WTC11 (cell line): ENCODE measurements around the gene BTBD8. TPM values are rescaled to one million over a fixed set of nuclear protein-coding genes. Genes with fewer than 3 reads are reported as not detected.

Source experiments
- ATAC-seq: fragments of 200-7000 bp; cut with Tn5 transposase; 2 replicates; pipeline ENCODE4 v1.10.0; 2021; ENCODE audit warnings: mild to moderate bottlenecking, moderate library complexity
- CTCF ChIA-PET: fragments of 300-600 bp; sonication (Branson Sonifier 250); formaldehyde crosslinking; loops from one replicate; lab custom pipeline; 2021; ENCODE audit warnings: antibody characterized with exemption; lab: Charles Lee
- POLR2A ChIA-PET: fragments of 350-600 bp; sonication (Branson Sonifier 250); formaldehyde crosslinking; loops from one replicate; lab custom pipeline; 2021; ENCODE audit warnings: antibody characterized with exemption; lab: Charles Lee
- DNase-seq: peaks from one replicate; pipeline ENCODE4 v3.0.0; 2021; ENCODE audit warnings: low spot score
- H3K27ac Mint-ChIP-seq: 2 replicates; pipeline ENCODE4 v1.8.0; 2021; ENCODE audit warnings: mixed read lengths
- H3K27me3 Mint-ChIP-seq: 2 replicates; pipeline ENCODE4 v1.8.0; 2021; ENCODE audit warnings: low read depth, mild to moderate bottlenecking, moderate library complexity, mixed read lengths
- H3K36me3 Mint-ChIP-seq: 2 replicates; pipeline ENCODE4 v1.8.0; 2021; ENCODE audit warnings: mixed read lengths
- H3K4me1 Mint-ChIP-seq: 2 replicates; pipeline ENCODE4 v1.8.0; 2022; ENCODE audit warnings: mixed read lengths
- H3K4me3 Mint-ChIP-seq: 2 replicates; pipeline ENCODE4 v1.8.0; 2021; ENCODE audit warnings: mild to moderate bottlenecking, moderate library complexity, mixed read lengths
- H3K9me3 Mint-ChIP-seq: 2 replicates; pipeline ENCODE4 v1.8.0; 2021; ENCODE audit warnings: mixed read lengths
- ATF3 ChIP-seq: sonication (generic); formaldehyde crosslinking; conservative IDR thresholded peaks from 2 replicates; pipeline ENCODE4 v1.8.1; 2022; ENCODE audit warnings: mild to moderate bottlenecking, missing genetic modification reagents
- CTCF ChIP-seq: fragments of 200-600 bp; IDR thresholded peaks from 2 replicates; pipeline ENCODE4 v1.8.0; 2022; ENCODE audit warnings: antibody characterized with exemption
- FOXP1 ChIP-seq: sonication (generic); formaldehyde crosslinking; IDR thresholded peaks from 2 replicates; pipeline ENCODE4 v1.8.0; 2022; ENCODE audit warnings: missing genetic modification reagents, mild to moderate bottlenecking, moderate library complexity, borderline replicate concordance
- GTF2I ChIP-seq: fragments of 250-450 bp; sonication (Bioruptor Pico); conservative IDR thresholded peaks from 2 replicates; pipeline ENCODE4 v1.4.0; 2021; ENCODE audit warnings: mild to moderate bottlenecking
- IRF1 ChIP-seq: sonication (generic); formaldehyde crosslinking; IDR thresholded peaks from 2 replicates; pipeline ENCODE4 v1.8.0; 2023; ENCODE audit warnings: missing genetic modification reagents
- MLX ChIP-seq: sonication (generic); formaldehyde crosslinking; IDR thresholded peaks from 2 replicates; pipeline ENCODE4 v1.8.1; 2023; ENCODE audit warnings: mild to moderate bottlenecking, missing genetic modification reagents, moderate library complexity
- SOX15 ChIP-seq: fragments of 250-450 bp; sonication (Bioruptor Pico); IDR thresholded peaks from 2 replicates; pipeline ENCODE4 v1.9.0; 2021; ENCODE audit warnings: mild to moderate bottlenecking
- STAT6 ChIP-seq: sonication (generic); formaldehyde crosslinking; conservative IDR thresholded peaks from 2 replicates; pipeline ENCODE4 v1.8.1; 2023; ENCODE audit warnings: mild to moderate bottlenecking, low read depth, missing genetic modification reagents, moderate library complexity
- ZBTB21 ChIP-seq: sonication (generic); formaldehyde crosslinking; IDR thresholded peaks from 2 replicates; pipeline ENCODE4 v1.8.1; 2023; ENCODE audit warnings: mild to moderate bottlenecking, missing genetic modification reagents, borderline replicate concordance
- total RNA-seq: library from RNA; stranded (reverse); gene quantifications from 3 replicates; pipeline ENCODE4 v1.2.3, GENCODE V29; 2021
- TF ChIP-seq, protein P1 (sequence below): sonication (generic); formaldehyde crosslinking; IDR thresholded peaks from 2 replicates; pipeline ENCODE4 v1.8.1; 2022; ENCODE audit warnings: low read depth, missing genetic modification reagents, borderline replicate concordance
- TF ChIP-seq, protein P2 (sequence below): fragments of 250-450 bp; sonication (Bioruptor Pico); conservative IDR thresholded peaks from 2 replicates; pipeline ENCODE4 v1.9.0; 2021; ENCODE audit warnings: mild to moderate bottlenecking

The BTBD8 gene
- total RNA-seq, 1 experiment from 2014 or later: 3.7 TPM

DNA sequence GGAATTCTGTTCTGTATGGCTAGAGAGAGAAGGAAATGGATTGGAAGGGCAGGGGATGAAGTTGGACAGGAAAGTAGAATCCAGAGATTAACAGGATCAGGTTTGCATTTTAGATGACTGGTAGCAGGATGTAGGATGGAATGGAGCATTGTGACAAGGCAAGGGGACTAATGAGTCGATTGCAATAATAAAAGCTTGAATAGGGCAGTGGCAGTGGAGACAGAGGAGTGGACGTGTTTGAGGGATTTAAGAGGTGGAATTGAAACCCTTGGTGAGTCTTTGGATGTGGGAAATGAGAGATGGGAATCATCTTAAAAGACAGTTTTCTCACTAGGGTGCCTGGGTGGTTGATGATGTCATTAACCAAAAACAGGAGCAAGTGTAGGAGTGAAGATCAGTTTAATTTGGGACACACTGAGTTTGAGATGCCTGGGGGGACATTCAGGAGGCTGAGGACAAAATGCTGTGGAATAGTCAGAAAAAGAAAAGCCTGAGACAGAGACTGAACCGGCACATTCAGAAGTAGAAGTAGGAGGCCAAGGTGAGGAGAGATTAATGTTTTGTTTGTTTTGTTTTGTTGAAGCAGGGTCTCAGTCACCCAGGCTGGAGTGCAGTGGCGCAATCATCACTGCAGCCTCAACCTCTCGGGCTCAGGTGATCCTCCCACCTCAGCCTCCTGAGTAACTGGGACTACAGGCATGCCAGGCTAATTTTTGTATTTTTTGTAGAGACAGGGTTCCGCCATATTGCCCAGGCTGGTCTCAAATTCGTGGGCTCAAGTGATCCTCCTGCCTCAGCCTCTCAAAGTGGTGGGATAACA lies 108.5 kb downstream of the BTBD8 start:
- no peak for DNase-seq
- POLR2A ChIA-PET: no interaction called here
- H3K4me3 Mint-ChIP-seq: no peak overlapping the region
- TF ChIP-seq FOXP1 (CRISPR knock-in tag) (no peak), STAT6 (CRISPR knock-in tag) (no peak)
- TF ChIP-seq, protein P1, sequence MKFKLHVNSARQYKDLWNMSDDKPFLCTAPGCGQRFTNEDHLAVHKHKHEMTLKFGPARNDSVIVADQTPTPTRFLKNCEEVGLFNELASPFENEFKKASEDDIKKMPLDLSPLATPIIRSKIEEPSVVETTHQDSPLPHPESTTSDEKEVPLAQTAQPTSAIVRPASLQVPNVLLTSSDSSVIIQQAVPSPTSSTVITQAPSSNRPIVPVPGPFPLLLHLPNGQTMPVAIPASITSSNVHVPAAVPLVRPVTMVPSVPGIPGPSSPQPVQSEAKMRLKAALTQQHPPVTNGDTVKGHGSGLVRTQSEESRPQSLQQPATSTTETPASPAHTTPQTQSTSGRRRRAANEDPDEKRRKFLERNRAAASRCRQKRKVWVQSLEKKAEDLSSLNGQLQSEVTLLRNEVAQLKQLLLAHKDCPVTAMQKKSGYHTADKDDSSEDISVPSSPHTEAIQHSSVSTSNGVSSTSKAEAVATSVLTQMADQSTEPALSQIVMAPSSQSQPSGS (CRISPR knock-in tag): no peak
- TF ChIP-seq, all 79 proteins: peak for 0
- Mint-ChIP-seq H3K9me3 (no peaks in the 10 kb centered on the region), H3K4me1 (peaks cover 35% of the 10 kb centered on the region), H3K27ac (peak overlapping the region; percentile 24; the same call in 1 of the 2 replicates), H3K27me3 (no peaks in the 10 kb centered on the region), H3K36me3 (no peaks in the 10 kb centered on the region)
- no peak for ATAC-seq
- CTCF ChIA-PET: interaction anchor here (1.6 kb wide), 1 partner anchor 103 kb away, joined by 4 read pairs; no protein-coding TSS in a partner anchor

- Mint-ChIP-seq H3K27me3 (no peaks in the 10 kb centered on the region), H3K9me3 (no peaks in the 10 kb centered on the region), H3K27ac (no peak overlapping the region), H3K36me3 (no peaks in the 10 kb centered on the region), H3K4me3 (no peak overlapping the region), H3K4me1 (peaks cover 27% of the 10 kb centered on the region)
- DNase-seq: no peak
- TF ChIP-seq, protein P2, sequence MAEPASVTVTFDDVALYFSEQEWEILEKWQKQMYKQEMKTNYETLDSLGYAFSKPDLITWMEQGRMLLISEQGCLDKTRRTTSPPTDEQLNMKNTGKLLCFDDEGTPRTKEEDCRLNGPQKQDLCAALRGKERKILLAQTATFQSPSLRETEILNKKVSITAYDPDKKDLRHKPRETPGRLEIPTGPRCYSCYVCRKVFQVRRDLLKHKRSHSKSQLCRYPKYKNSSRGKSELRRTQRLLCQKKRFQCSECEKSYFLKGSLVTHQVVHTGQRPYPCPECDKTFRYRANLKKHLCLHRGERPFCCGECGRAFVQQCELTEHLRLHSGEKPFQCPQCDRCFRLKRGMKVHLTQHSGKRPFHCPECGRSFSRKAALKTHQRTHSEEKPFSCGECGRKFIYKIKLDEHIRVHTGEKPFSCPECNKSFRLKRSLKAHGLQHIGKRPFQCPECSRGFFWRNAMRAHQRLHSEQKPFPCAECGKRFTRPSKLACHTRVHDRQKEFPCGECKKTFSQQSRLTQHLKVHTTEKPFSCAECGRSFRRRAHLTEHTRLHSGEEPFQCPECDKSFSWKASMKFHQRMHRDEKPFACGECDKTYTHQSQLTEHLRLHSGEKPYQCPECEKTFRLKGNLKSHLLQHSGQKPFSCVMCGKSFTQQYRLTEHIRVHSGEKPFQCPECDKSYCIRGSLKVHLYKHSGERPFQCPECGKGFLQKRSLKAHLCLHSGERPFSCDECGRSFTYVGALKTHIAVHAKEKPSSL: no peak
- TF ChIP-seq ZBTB21 (no peak), ATF3 (CRISPR knock-in tag) (no peak), IRF1 (no peak), CTCF (no peak), GTF2I (CRISPR knock-in tag) (no peak), MLX (no peak), SOX15 (no peak), FOXP1 (CRISPR knock-in tag) (no peak)
- ChIA-PET CTCF (no interaction called here), POLR2A (interaction anchor here (0.5 kb wide), 1 partner anchor 181 kb away, joined by 4 read pairs; no protein-coding TSS in a partner anchor)
- ATAC-seq: no peak; the same call in 1 of the 2 replicates
Observed at GRCh38 chr1:92191726-92192125, 111.6 kb downstream of the BTBD8 start.
